Measurements from ENCODE around the gene SH3GL1. TPM values are rescaled to one million over a fixed set of nuclear protein-coding genes. Genes with fewer than 3 reads are reported as not detected.

SH3GL1 gene
- total and polyA plus RNA-seq, 2 experiments from 2014 or later: 81.7 to 114 TPM

- Histone ChIP-seq H3K9me2 (replicated peaks; ENCODE audit: insufficient read depth) (no peaks in the 10 kb centered on the region), H3K27me3 (no peaks in the 10 kb centered on the region), H3K4me2 (no peak overlapping the region), H3K27ac (no peak overlapping the region), H2AFZ (no peak overlapping the region), H3K4me3 (no peak overlapping the region), H3K36me3 (replicated peaks; ENCODE audit: insufficient read depth, low read depth) (no peaks in the 10 kb centered on the region), H4K20me1 (ENCODE audit: insufficient read depth, poor library complexity, severe bottlenecking) (no peaks in the 10 kb centered on the region), H3K4me1 (ENCODE audit: insufficient read depth) (no peaks in the 10 kb centered on the region), H3K9me3 (ENCODE audit: low read depth) (no peaks in the 10 kb centered on the region), H3K79me2 (no peaks in the 10 kb centered on the region)
- no peak for DNase-seq (ENCODE audit: low spot score)
- no peak for TF ChIP-seq EZH2phosphoT487 (IDR thresholded peaks at IDR 0.05; ENCODE audit: low read depth, severe bottlenecking, unreplicated experiment)
- no peak for TF ChIP-seq EZH2 (IDR thresholded peaks at IDR 0.05; ENCODE audit: borderline replicate concordance)
- TF ChIP-seq CTCF (IDR thresholded peaks at IDR 0.05; ENCODE audit: poor library complexity): no peak
- 91% methylated on average over 12 of the region's 12 CpGs for WGBS (ENCODE audit: low lambda C conversion rate, missing lambda C conversion rate)
Observed at GRCh38 chr19:4313847-4314490, 86.4 kb downstream of the SH3GL1 start.

Small RNA genes within 50 kb of the gene (microRNA-seq; reads per million reads assigned to microRNA genes)
- 4.0 reads per million for gene MIR4746

Small RNA genes within 50 kb of the gene (small RNA-seq; reads per million reads assigned to genes)
- not detected for gene MIR4746

Other genes with a start within 250 kb of the SH3GL1 start
- gene CREB3L3, start 246.9 kb downstream of the SH3GL1 start, total RNA-seq: 21.7 and 31.9 TPM in 2 replicates
- gene CREB3L3, start 246.9 kb downstream of the SH3GL1 start, polyA plus RNA-seq: 31.2 and 48.5 TPM in 2 replicates
- gene SIRT6, start 218.0 kb downstream of the SH3GL1 start, total RNA-seq: 15.6 and 15.7 TPM in 2 replicates
- 9.9 and 16.8 TPM in 2 replicates for gene SIRT6, start 218.0 kb downstream of the SH3GL1 start, polyA plus RNA-seq
- gene ANKRD24, start 217.9 kb downstream of the SH3GL1 start, total RNA-seq: 0.84 and 3.4 TPM in 2 replicates
- 1.5 and 2.0 TPM in 2 replicates for gene ANKRD24, start 217.9 kb downstream of the SH3GL1 start, polyA plus RNA-seq
- gene EBI3, start 171.0 kb downstream of the SH3GL1 start, total RNA-seq: 3.0 and 5.9 TPM in 2 replicates
- gene EBI3, start 171.0 kb downstream of the SH3GL1 start, polyA plus RNA-seq: 7.6 and 8.2 TPM in 2 replicates
- gene YJU2, start 153.5 kb downstream of the SH3GL1 start, total RNA-seq: 12.3 and 18.8 TPM in 2 replicates
- 13.1 and 16.0 TPM in 2 replicates for gene YJU2, start 153.5 kb downstream of the SH3GL1 start, polyA plus RNA-seq
- gene SHD, start 121.3 kb downstream of the SH3GL1 start, total RNA-seq: 0.08 TPM in 1 of 2 replicates, not detected in the other
- gene SHD, start 121.3 kb downstream of the SH3GL1 start, polyA plus RNA-seq: 3.4 and 4.6 TPM in 2 replicates
- gene TMIGD2, start 98.2 kb downstream of the SH3GL1 start, total RNA-seq: not detected in 2 replicates
- gene TMIGD2, start 98.2 kb downstream of the SH3GL1 start, polyA plus RNA-seq: 0.55 TPM in 1 of 2 replicates, not detected in the other
- 1.2 and 6.3 TPM in 2 replicates for gene FSD1, start 95.9 kb downstream of the SH3GL1 start, total RNA-seq
- 2.4 and 2.8 TPM in 2 replicates for gene FSD1, start 95.9 kb downstream of the SH3GL1 start, polyA plus RNA-seq
- 27.5 and 28.1 TPM in 2 replicates for gene STAP2, start 61.7 kb downstream of the SH3GL1 start, total RNA-seq
- 34.4 and 45.2 TPM in 2 replicates for gene STAP2, start 61.7 kb downstream of the SH3GL1 start, polyA plus RNA-seq
- gene MPND, start 57.0 kb downstream of the SH3GL1 start, total RNA-seq: 11.2 and 16.6 TPM in 2 replicates
- gene MPND, start 57.0 kb downstream of the SH3GL1 start, polyA plus RNA-seq: 17.0 and 21.9 TPM in 2 replicates
- gene CHAF1A, start 2.1 kb upstream of the SH3GL1 start, total RNA-seq: 5.5 and 6.2 TPM in 2 replicates
- 6.5 and 11.1 TPM in 2 replicates for gene CHAF1A, start 2.1 kb upstream of the SH3GL1 start, polyA plus RNA-seq
- 80.2 and 88.6 TPM in 2 replicates for gene UBXN6, start 57.2 kb upstream of the SH3GL1 start, total RNA-seq
- gene UBXN6, start 57.2 kb upstream of the SH3GL1 start, polyA plus RNA-seq: 36.8 and 44.7 TPM in 2 replicates
- gene HDGFL2, start 71.8 kb upstream of the SH3GL1 start, total RNA-seq: 34.8 and 50.3 TPM in 2 replicates
- 73.0 and 73.2 TPM in 2 replicates for gene HDGFL2, start 71.8 kb upstream of the SH3GL1 start, polyA plus RNA-seq
- 0.17 and 0.60 TPM in 2 replicates for gene PLIN4, start 117.9 kb upstream of the SH3GL1 start, total RNA-seq
- gene PLIN4, start 117.9 kb upstream of the SH3GL1 start, polyA plus RNA-seq: 0.27 and 0.55 TPM in 2 replicates
- 2.1 and 5.8 TPM in 2 replicates for gene PLIN5, start 134.7 kb upstream of the SH3GL1 start, total RNA-seq
- 6.1 and 6.4 TPM in 2 replicates for gene PLIN5, start 134.7 kb upstream of the SH3GL1 start, polyA plus RNA-seq
- 5.4 and 6.3 TPM in 2 replicates for gene LRG1, start 139.5 kb upstream of the SH3GL1 start, total RNA-seq
- gene LRG1, start 139.5 kb upstream of the SH3GL1 start, polyA plus RNA-seq: 9.8 and 11.4 TPM in 2 replicates
- 2.9 and 3.2 TPM in 2 replicates for gene SEMA6B, start 159.1 kb upstream of the SH3GL1 start, total RNA-seq
- gene SEMA6B, start 159.1 kb upstream of the SH3GL1 start, polyA plus RNA-seq: 0.50 and 1.4 TPM in 2 replicates
- 10.0 and 13.6 TPM in 2 replicates for gene TNFAIP8L1, start 239.0 kb upstream of the SH3GL1 start, total RNA-seq
- gene TNFAIP8L1, start 239.0 kb upstream of the SH3GL1 start, polyA plus RNA-seq: 8.7 and 14.3 TPM in 2 replicates

Data from hepatocyte (in vitro differentiated cells).